GM23338 (cell line): ENCODE results near the gene BBLN. TPM values are rescaled to one million over a fixed set of nuclear protein-coding genes. Genes with fewer than 3 reads are reported as not detected.

Source experiments
- ATAC-seq: fragments of 200-7000 bp; cut with Tn5 transposase; 3 replicates; pipeline ENCODE4 v1.9.1; 2020
- DNase-seq: peaks from one replicate; pipeline ENCODE4 v3.0.0-alpha.2; 2015; ENCODE audit warnings: low spot score
- H2AFZ ChIP-seq: fragments of 200-600 bp; sonication (generic); 2 replicates; pipeline ENCODE4 v1.8.0; 2016; ENCODE audit warnings: antibody characterized with exemption, mild to moderate bottlenecking, moderate library complexity
- H3F3A ChIP-seq: fragments of 200-600 bp; sonication (generic); replicated peaks from 2 replicates; pipeline ENCODE4 v1.8.0; 2017; ENCODE audit warnings: antibody characterized with exemption, mixed run types, low read depth
- H3K27ac ChIP-seq: fragments of 200-600 bp; sonication (generic); 2 replicates; pipeline ENCODE4 v1.6.1; 2016; ENCODE audit warnings: low read depth
- H3K27me3 ChIP-seq: fragments of 200-600 bp; sonication (generic); 2 replicates; pipeline ENCODE4 v1.8.0; 2016; ENCODE audit warnings: mild to moderate bottlenecking, mixed run types, moderate library complexity; ENCODE audit not compliant: insufficient read depth
- H3K36me3 ChIP-seq: fragments of 200-600 bp; sonication (generic); 2 replicates; pipeline ENCODE4 v1.8.0; 2016; ENCODE audit warnings: mild to moderate bottlenecking; ENCODE audit not compliant: insufficient read depth
- H3K4me1 ChIP-seq: fragments of 200-600 bp; sonication (generic); 2 replicates; pipeline ENCODE4 v1.8.0; 2016; ENCODE audit warnings: mild to moderate bottlenecking, moderate library complexity; ENCODE audit not compliant: insufficient read depth
- H3K4me2 ChIP-seq: fragments of 200-600 bp; sonication (generic); 2 replicates; pipeline ENCODE4 v1.7.1; 2017; ENCODE audit warnings: mixed run types
- H3K4me3 ChIP-seq: fragments of 200-600 bp; sonication (generic); 2 replicates; pipeline ENCODE4 v1.6.1; 2016; ENCODE audit warnings: mixed run types
- H3K79me2 ChIP-seq: fragments of 200-600 bp; sonication (generic); replicated peaks from 2 replicates; pipeline ENCODE4 v1.8.0; 2017; ENCODE audit warnings: mild to moderate bottlenecking; ENCODE audit not compliant: insufficient read depth
- H3K9me2 ChIP-seq: fragments of 200-600 bp; sonication (generic); 2 replicates; pipeline ENCODE4 v1.8.0; 2017; ENCODE audit not compliant: insufficient read depth
- H4K20me1 ChIP-seq: fragments of 200-600 bp; sonication (generic); replicated peaks from 2 replicates; pipeline ENCODE4 v1.8.0; 2017; ENCODE audit warnings: mild to moderate bottlenecking; ENCODE audit not compliant: insufficient read depth
- H3K27ac Mint-ChIP-seq: 2 replicates; pipeline ENCODE4 v1.8.0; 2020; ENCODE audit warnings: inconsistent platforms, mild to moderate bottlenecking, moderate library complexity, mixed read lengths
- H3K27me3 Mint-ChIP-seq: 3 replicates; pipeline ENCODE4 v1.8.0; 2022; ENCODE audit warnings: low read depth, mild to moderate bottlenecking, moderate library complexity, mixed read lengths, inconsistent platforms; ENCODE audit not compliant: insufficient read depth, poor library complexity
- H3K36me3 Mint-ChIP-seq: 3 replicates; pipeline ENCODE4 v1.8.0; 2021; ENCODE audit warnings: low read depth, mild to moderate bottlenecking, inconsistent platforms, moderate library complexity, mixed read lengths
- H3K4me1 Mint-ChIP-seq: 3 replicates; pipeline ENCODE4 v1.8.0; 2020; ENCODE audit warnings: mild to moderate bottlenecking, inconsistent platforms, mixed read lengths
- H3K4me3 Mint-ChIP-seq: 3 replicates; pipeline ENCODE4 v1.8.0; 2021; ENCODE audit warnings: moderate library complexity, mild to moderate bottlenecking, inconsistent platforms, mixed read lengths
- H3K9me3 Mint-ChIP-seq: 3 replicates; pipeline ENCODE4 v1.8.0; 2020; ENCODE audit warnings: moderate library complexity, mild to moderate bottlenecking, inconsistent platforms, mixed read lengths
- CREB1 ChIP-seq: fragments of 250-450 bp; sonication (Bioruptor Pico); IDR thresholded peaks from 2 replicates; pipeline ENCODE4 v1.5.0; 2020; ENCODE audit warnings: low read depth, mild to moderate bottlenecking, moderate library complexity
- CTCF ChIP-seq, 2 experiments: fragments of 200-600 bp in 1 of 2; sonication (generic) in 1 of 2; conservative IDR thresholded peaks; 2 replicates each; pipeline versions ENCODE4 v1.5.1 to v1.6.1; 2016 to 2017; ENCODE audit warnings: antibody characterized with exemption in 2 of 2, low read depth in 2 of 2, mild to moderate bottlenecking in 2 of 2, moderate library complexity in 1 of 2
- ETS1 ChIP-seq: IDR thresholded peaks from 2 replicates; pipeline ENCODE4 v1.6.1; 2016; ENCODE audit warnings: antibody characterized with exemption
- NANOG ChIP-seq: IDR thresholded peaks from 2 replicates; pipeline ENCODE4 v1.6.1; 2016; ENCODE audit warnings: antibody characterized with exemption, borderline replicate concordance
- POLR2AphosphoS5 ChIP-seq: IDR thresholded peaks from 2 replicates; pipeline ENCODE4 v1.6.1; 2016; ENCODE audit warnings: antibody characterized with exemption, low read depth
- REST ChIP-seq: IDR thresholded peaks from one replicate; pipeline ENCODE4 v1.6.1; 2018; ENCODE audit warnings: antibody characterized with exemption; ENCODE audit not compliant: unreplicated experiment
- STAT1 ChIP-seq: IDR thresholded peaks from one replicate; pipeline ENCODE4 v1.6.1; 2016; ENCODE audit warnings: antibody characterized with exemption; ENCODE audit not compliant: unreplicated experiment
- ZNF331 ChIP-seq: fragments of 250-450 bp; sonication (Bioruptor Pico); IDR thresholded peaks from 2 replicates; pipeline ENCODE4 v1.5.0; 2020; ENCODE audit warnings: low read depth, mild to moderate bottlenecking, moderate library complexity
- ZNF462 ChIP-seq: fragments of 250-450 bp; sonication (Bioruptor Pico); IDR thresholded peaks from 2 replicates; pipeline ENCODE4 v1.5.0; 2020; ENCODE audit warnings: mild to moderate bottlenecking, moderate library complexity
- polyA plus RNA-seq: library from polyadenylated mRNA; unstranded; fragments of >200 nt; fragmentation: Nextera tagmentation; extraction: Ambion mirVana; gene quantifications from 2 replicates; pipeline ENCODE4 v1.2.1, GENCODE V29; 2016
- total RNA-seq: library from RNA; depleted of rRNA; stranded (reverse); fragments of >200 nt; shearing (Covaris generic); gene quantifications from 2 replicates; pipeline ENCODE4 v1.2.3, GENCODE V29; 2014

The BBLN gene
- total and polyA plus RNA-seq, 2 experiments from 2014 or later, result 171 to 246 TPM

GRCh38 chr9:128175726-128176125 lies 15.7 kb downstream of the BBLN start:
- Histone ChIP-seq H3K27ac (no peak overlapping the region), H3K4me3 (no peak overlapping the region), H3K9me2 (no peaks in the 10 kb centered on the region), H3K4me2 (no peak overlapping the region), H2AFZ (no peak overlapping the region), H3K27me3 (no peaks in the 10 kb centered on the region), H4K20me1 (0 out of 2 replicates have a peak, but pooled peaks cover 6% of the 10 kb centered on the region), H3K79me2 (no peaks in the 10 kb centered on the region), H3K4me1 (no peaks in the 10 kb centered on the region), H3F3A (no peaks in the 10 kb centered on the region), H3K36me3 (peaks cover 3% of the 10 kb centered on the region; the same call in 1 of the 2 replicates)
- Mint-ChIP-seq H3K27ac (no peak overlapping the region), H3K9me3 (no peaks in the 10 kb centered on the region; the same call in 2 of the 3 replicates), H3K4me3 (no peak overlapping the region), H3K27me3 (peaks cover 3% of the 10 kb centered on the region), H3K4me1 (no peaks in the 10 kb centered on the region), H3K36me3 (peaks cover 46% of the 10 kb centered on the region)
- no peak for TF ChIP-seq POLR2AphosphoS5
- no peak for TF ChIP-seq ETS1
- no peak for TF ChIP-seq REST
- TF ChIP-seq CREB1 (CRISPR knock-in tag), result no peak
- no peak for TF ChIP-seq ZNF331 (CRISPR knock-in tag)
- TF ChIP-seq STAT1, result no peak
- no peak for TF ChIP-seq CTCF (conservative IDR thresholded peaks at IDR 0.05; ENCODE audit: low read depth in 2 of 2)
- TF ChIP-seq NANOG, result no peak
- no peak; the same call in 2 of the 3 replicates for ATAC-seq
- DNase-seq, result no peak

- no peak for DNase-seq
- no peak overlapping the region for H3K27ac ChIP-seq
- no peaks in the 10 kb centered on the region for H3K79me2 ChIP-seq
- H3K9me2 ChIP-seq, result no peaks in the 10 kb centered on the region
- Mint-ChIP-seq H3K27me3 (peaks cover 7% of the 10 kb centered on the region), H3K4me1 (no peaks in the 10 kb centered on the region), H3K36me3 (peaks cover 62% of the 10 kb centered on the region), H3K27ac (no peak overlapping the region), H3K4me3 (no peak overlapping the region), H3K9me3 (no peaks in the 10 kb centered on the region; the same call in 2 of the 3 replicates)
- no peaks in the 10 kb centered on the region for H3K27me3 ChIP-seq
- H3F3A ChIP-seq, result 0 out of 2 replicates have a peak, but pooled peaks cover under 1% of the 10 kb centered on the region
- H4K20me1 ChIP-seq, result 0 out of 2 replicates have a peak, but pooled peaks cover 7% of the 10 kb centered on the region
- no peaks in the 10 kb centered on the region for H3K4me1 ChIP-seq
- peaks cover 3% of the 10 kb centered on the region; the same call in 1 of the 2 replicates for H3K36me3 ChIP-seq
- H3K4me3 ChIP-seq, result no peak overlapping the region
- H2AFZ ChIP-seq, result no peak overlapping the region
- no peak overlapping the region for H3K4me2 ChIP-seq
- ATAC-seq, result no peak
- TF ChIP-seq STAT1, result no peak
- TF ChIP-seq ZNF462 (CRISPR knock-in tag), result no peak
Observed at GRCh38 chr9:128178806-128179431, 18.9 kb downstream of the BBLN start.
